ENCODE results near the gene ATP5F1B. TPM values are rescaled to one million over a fixed set of nuclear protein-coding genes. Genes with fewer than 3 reads are reported as not detected.
A peak's percentile ranks its signal among the peaks of the same experiment; 100 is the strongest.

ATP5F1B gene
- total RNA-seq, 1 donor from 2014 or later: 528 TPM

DNA sequence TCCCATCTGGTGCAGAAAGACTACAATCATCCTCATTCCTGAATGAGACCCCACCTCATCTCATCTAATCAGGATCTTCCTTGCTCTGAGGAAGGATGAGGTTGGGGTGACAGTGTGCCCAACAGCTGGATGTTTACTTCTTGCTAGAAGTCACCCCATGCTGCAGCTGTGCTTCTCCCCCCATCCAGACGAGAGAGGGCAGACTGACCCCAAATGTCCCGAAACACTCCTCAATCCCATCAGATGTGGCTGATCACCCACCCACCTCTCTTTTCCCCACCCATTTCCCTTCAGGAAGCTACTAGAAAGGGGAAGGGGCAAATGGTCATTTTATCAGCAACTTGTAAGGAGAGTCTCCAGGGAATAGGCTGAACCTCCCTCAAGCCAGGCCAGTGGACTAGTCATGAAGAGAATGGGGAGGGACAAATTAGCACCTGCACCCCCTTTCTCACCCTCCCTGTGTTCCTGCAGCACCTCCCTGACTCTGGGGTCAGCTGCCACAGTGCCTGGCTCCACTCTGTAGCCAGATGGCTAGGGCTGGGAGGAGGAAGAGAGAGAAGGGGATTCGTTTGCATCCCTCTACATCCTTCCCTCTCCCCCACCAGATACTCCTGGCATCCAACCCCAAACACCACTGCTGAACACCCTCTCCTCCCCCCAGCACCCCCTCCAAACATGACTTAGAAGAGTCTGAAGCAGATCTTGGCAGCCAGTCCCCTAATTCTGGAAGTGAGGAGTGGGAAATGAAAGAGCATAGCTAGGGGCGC, 12.9 kb downstream of the ATP5F1B start:
- Mint-ChIP-seq H3K4me3 (ENCODE audit: low read depth) (peak overlapping the region; percentile 84), H3K27me3 (no peaks in the 10 kb centered on the region), H3K36me3 (ENCODE audit: insufficient read depth) (peaks cover 2% of the 10 kb centered on the region), H3K9me3 (ENCODE audit: low read depth) (no peaks in the 10 kb centered on the region), H3K4me1 (ENCODE audit: low read depth) (peaks cover 66% of the 10 kb centered on the region), H3K27ac (peak overlapping the region; percentile 77)
- no peak for DNase-seq (ENCODE audit: low spot score, unreplicated experiment)
- TF ChIP-seq, protein P1, sequence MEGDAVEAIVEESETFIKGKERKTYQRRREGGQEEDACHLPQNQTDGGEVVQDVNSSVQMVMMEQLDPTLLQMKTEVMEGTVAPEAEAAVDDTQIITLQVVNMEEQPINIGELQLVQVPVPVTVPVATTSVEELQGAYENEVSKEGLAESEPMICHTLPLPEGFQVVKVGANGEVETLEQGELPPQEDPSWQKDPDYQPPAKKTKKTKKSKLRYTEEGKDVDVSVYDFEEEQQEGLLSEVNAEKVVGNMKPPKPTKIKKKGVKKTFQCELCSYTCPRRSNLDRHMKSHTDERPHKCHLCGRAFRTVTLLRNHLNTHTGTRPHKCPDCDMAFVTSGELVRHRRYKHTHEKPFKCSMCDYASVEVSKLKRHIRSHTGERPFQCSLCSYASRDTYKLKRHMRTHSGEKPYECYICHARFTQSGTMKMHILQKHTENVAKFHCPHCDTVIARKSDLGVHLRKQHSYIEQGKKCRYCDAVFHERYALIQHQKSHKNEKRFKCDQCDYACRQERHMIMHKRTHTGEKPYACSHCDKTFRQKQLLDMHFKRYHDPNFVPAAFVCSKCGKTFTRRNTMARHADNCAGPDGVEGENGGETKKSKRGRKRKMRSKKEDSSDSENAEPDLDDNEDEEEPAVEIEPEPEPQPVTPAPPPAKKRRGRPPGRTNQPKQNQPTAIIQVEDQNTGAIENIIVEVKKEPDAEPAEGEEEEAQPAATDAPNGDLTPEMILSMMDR (IDR thresholded peaks at IDR 0.05; ENCODE audit: unreplicated experiment): no peak

DNA sequence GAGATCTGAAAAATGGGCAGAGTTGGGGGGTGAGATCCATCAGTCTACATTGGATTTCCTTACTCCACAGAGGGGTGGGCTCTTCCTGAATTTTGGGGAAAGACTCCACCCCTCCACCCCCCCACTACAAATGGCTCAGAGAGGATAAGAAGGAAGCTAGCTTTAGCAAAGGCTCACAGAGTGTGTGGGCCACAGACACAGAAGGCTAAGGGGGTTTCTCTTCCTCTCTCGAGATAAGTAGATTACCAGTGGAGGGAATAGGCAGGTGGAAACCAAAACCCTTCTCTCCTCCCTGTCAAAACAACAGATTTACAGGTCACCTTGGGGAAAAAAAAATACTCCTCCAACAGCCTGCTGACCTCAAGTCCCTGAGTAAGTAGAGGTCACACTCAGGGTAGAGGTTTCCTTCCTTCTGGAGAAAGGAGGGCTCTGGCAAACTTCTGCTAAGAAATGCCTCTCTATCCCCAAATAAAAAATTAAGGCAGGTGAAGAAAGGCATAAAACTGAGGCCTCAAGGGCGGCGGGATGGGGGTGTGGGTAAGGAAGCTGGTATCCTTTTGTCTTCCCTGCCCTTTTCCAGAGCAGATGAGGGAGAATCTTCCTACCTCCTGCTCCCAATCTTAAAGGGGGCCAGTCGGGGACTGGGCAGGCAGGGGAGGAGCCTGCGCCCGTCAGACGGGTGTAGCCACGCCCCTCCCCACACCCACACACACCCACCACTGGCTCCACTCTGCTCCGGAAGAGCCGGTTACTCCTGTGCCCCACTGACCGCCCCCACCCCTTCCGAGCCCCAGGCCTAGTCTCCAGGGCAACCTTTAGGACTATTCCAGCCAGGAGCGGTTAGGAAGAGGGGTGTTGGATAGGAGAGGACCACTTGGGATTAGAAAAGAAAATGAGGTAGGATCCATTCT, 13.7 kb downstream of the ATP5F1B start:
- Mint-ChIP-seq H3K27me3 (no peaks in the 10 kb centered on the region), H3K27ac (peak overlapping the region; percentile 77), H3K9me3 (ENCODE audit: low read depth) (no peaks in the 10 kb centered on the region), H3K36me3 (ENCODE audit: insufficient read depth) (no peaks in the 10 kb centered on the region), H3K4me1 (ENCODE audit: low read depth) (peaks cover 59% of the 10 kb centered on the region), H3K4me3 (ENCODE audit: low read depth) (peak overlapping the region; percentile 84)
- TF ChIP-seq, protein P1 (IDR thresholded peaks at IDR 0.05; ENCODE audit: unreplicated experiment): no peak
- peak; percentile 25 for DNase-seq (ENCODE audit: low spot score, unreplicated experiment)

DNA sequence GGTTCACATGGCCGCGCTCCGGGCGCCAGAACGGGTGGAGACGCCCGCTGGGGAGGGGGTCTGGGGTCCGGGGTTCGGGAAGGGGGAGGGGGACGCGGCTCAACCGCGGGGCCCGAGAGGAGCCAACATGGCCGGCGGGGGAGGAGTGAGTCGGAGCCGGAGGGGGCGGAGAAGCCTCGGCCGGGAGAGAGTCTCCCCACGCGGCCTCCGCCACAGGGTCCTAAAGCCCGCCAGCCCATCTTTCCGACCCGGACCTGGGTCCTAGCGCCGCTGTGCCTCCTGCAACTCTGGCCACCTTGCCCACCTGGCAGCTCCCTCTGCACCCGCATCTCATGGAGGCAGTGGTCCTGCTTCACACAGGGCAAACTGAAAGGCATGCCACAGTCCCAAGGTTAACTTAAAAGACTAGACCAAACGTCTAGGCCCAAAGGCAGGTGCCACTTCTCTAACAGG, 15.6 kb downstream of the ATP5F1B start, which contains the start of gene BAZ2A:
TSS of gene BAZ2A (minus strand) at position 147 of the 453 bp plus-strand sequence. CDS start 12,796 bp downstream, outside the sequence.
- H3K36me3 Mint-ChIP-seq (ENCODE audit: insufficient read depth): peaks cover 1% of the 10 kb centered on the region
- H3K4me1 Mint-ChIP-seq (ENCODE audit: low read depth): peaks cover 45% of the 10 kb centered on the region
- TF ChIP-seq, protein P1 (IDR thresholded peaks at IDR 0.05; ENCODE audit: unreplicated experiment): no peak
- peak within 1 kb of the TSS; percentile 96 for H3K27ac Mint-ChIP-seq
- no peaks in the 10 kb centered on the region for H3K27me3 Mint-ChIP-seq
- peak; percentile 72 for DNase-seq (ENCODE audit: low spot score, unreplicated experiment)
- peak within 1 kb of the TSS; percentile 92 for H3K4me3 Mint-ChIP-seq (ENCODE audit: low read depth)
- no peaks in the 10 kb centered on the region for H3K9me3 Mint-ChIP-seq (ENCODE audit: low read depth)

DNA sequence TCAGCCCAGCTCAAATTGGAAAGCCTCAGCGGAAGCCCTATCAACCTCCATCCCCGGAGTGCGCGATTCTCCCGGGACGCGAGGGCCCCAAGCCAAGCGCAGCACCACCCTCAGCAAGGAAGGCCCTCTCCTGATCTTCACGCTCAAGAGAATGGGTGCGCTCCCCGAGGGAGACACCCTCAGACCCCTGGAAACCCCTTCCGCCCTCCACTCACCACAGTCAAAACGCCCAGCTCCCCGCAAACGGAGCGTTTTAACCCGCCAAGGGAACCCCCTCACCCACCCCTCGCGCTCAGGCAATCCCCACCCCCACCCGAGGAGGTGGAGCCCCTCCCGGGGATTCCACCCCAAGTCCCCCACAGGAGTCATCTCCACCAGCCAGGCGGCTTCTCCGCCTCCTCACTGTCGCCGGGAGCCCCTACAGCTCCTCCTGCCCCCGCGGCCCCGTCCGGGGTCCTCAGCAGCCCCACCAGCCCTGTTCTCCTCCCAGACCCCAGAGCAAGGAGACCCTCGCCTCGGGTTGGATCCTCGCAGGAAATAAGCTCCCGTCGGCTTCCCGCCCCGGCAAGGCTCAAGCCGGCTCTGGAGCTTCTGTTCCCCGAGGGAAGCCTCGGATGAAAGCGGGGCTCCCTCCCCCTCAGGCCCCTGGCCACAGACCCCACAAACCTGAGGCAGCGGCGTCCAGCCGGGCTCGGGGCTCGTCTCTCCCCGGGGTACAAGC, 16.2 kb downstream of the ATP5F1B start:
- Mint-ChIP-seq H3K4me1 (ENCODE audit: low read depth) (peaks cover 43% of the 10 kb centered on the region), H3K27me3 (no peaks in the 10 kb centered on the region), H3K9me3 (ENCODE audit: low read depth) (no peaks in the 10 kb centered on the region), H3K27ac (peak overlapping the region; percentile 96), H3K36me3 (ENCODE audit: insufficient read depth) (peaks cover 1% of the 10 kb centered on the region), H3K4me3 (ENCODE audit: low read depth) (peak overlapping the region; percentile 92)
- peak; percentile 15 for DNase-seq (ENCODE audit: low spot score, unreplicated experiment)
- TF ChIP-seq, protein P1 (IDR thresholded peaks at IDR 0.05; ENCODE audit: unreplicated experiment): no peak
